OCI-LY7 (cell line): Measurements from ENCODE around the gene PPP1R14C. TPM values are rescaled to one million over a fixed set of nuclear protein-coding genes. Genes with fewer than 3 reads are reported as not detected.

ENCODE experiments used
- BruUV-seq: library from RNA; stranded (reverse); fragments of 400-500 nt; replicated peaks from 2 replicates; lab custom pipeline; 2021; lab: Mats Ljungman, UMichigan
- CTCF ChIA-PET: fragments of 300-600 bp; sonication (Branson Sonifier 250); formaldehyde crosslinking; loops from one replicate; lab custom pipeline; 2022; ENCODE audit warnings: antibody characterized with exemption; ENCODE audit not compliant: unreplicated experiment; lab: Charles Lee
- POLR2A ChIA-PET: fragments of 300-600 bp; sonication (Branson Sonifier 250); formaldehyde crosslinking; loops from one replicate; lab custom pipeline; 2022; ENCODE audit warnings: antibody characterized with exemption; lab: Charles Lee
- DNase-seq: peaks from one replicate; pipeline ENCODE4 v3.0.0-alpha.2; 2015; ENCODE audit warnings: low spot score
- H2AFZ ChIP-seq: fragments of 200-600 bp; sonication (generic), shearing (Covaris generic); 2 replicates; pipeline ENCODE4 v1.6.1; 2014; ENCODE audit warnings: mild to moderate bottlenecking, antibody characterized with exemption, low read length, moderate library complexity
- H3K27ac ChIP-seq: fragments of 200-600 bp; sonication (generic); 2 replicates; pipeline ENCODE4 v1.5.1; 2014; ENCODE audit warnings: mixed run types, low read depth, mild to moderate bottlenecking, moderate library complexity, low read length, inconsistent platforms; ENCODE audit not compliant: poor library complexity, severe bottlenecking
- H3K36me3 ChIP-seq: fragments of 200-600 bp; sonication (generic); 2 replicates; pipeline ENCODE4 v1.6.1; 2014; ENCODE audit warnings: mild to moderate bottlenecking, antibody characterized with exemption, low read length, moderate library complexity, mixed read lengths; ENCODE audit not compliant: insufficient read depth
- H3K4me1 ChIP-seq: fragments of 200-600 bp; sonication (generic); 2 replicates; pipeline ENCODE4 v1.5.1; 2014; ENCODE audit warnings: mild to moderate bottlenecking, low read length; ENCODE audit not compliant: insufficient read depth, poor library complexity, severe bottlenecking
- H3K4me2 ChIP-seq: fragments of 200-600 bp; sonication (generic); 2 replicates; pipeline ENCODE4 v1.6.1; 2014; ENCODE audit warnings: mild to moderate bottlenecking, low read length
- H3K4me3 ChIP-seq: fragments of 200-600 bp; sonication (generic); 2 replicates; pipeline ENCODE4 v1.5.1; 2014; ENCODE audit warnings: mild to moderate bottlenecking, low read depth, low read length; ENCODE audit not compliant: poor library complexity, severe bottlenecking
- H3K79me2 ChIP-seq: fragments of 200-600 bp; sonication (generic); 2 replicates; pipeline ENCODE4 v1.6.1; 2016; ENCODE audit warnings: low read depth, mild to moderate bottlenecking, low read length, moderate library complexity, mixed read lengths; ENCODE audit not compliant: insufficient read depth
- H3K9me2 ChIP-seq: fragments of 200-600 bp; sonication (generic); 2 replicates; pipeline ENCODE4 v1.6.1; 2016; ENCODE audit warnings: mild to moderate bottlenecking, low read length, mixed read lengths; ENCODE audit not compliant: insufficient read depth
- H3K9me3 ChIP-seq: fragments of 200-600 bp; sonication (generic); 2 replicates; pipeline ENCODE4 v1.6.1; 2014; ENCODE audit warnings: mild to moderate bottlenecking, mixed run types, low read length, mixed read lengths
- H4K20me1 ChIP-seq: fragments of 200-600 bp; sonication (generic); 2 replicates; pipeline ENCODE4 v1.6.1; 2014; ENCODE audit warnings: mild to moderate bottlenecking, antibody characterized with exemption, low read length, moderate library complexity, mixed read lengths; ENCODE audit not compliant: insufficient read depth
- EZH2phosphoT487 ChIP-seq: fragments of 200-600 bp; sonication (generic); IDR thresholded peaks from 2 replicates; pipeline ENCODE4 v1.6.1; 2018; ENCODE audit warnings: low read depth, borderline replicate concordance, mild to moderate bottlenecking, mixed run types, antibody characterized with exemption, low read length, moderate library complexity, mixed read lengths
- intact Hi-C: fragments of 100-400 bp; cut with micrococcal nuclease; formaldehyde crosslinking; loops from one replicate; pipeline ENCODE4 v1.10.0; 2022; ENCODE audit not compliant: unreplicated experiment
- total RNA-seq, 2 experiments: library from RNA; depleted of rRNA in 1 of 2; stranded (reverse); fragments of >200 nt in 1 of 2; shearing (Covaris generic) in 1 of 2; gene quantifications; 2 replicates each; pipeline ENCODE4 v1.2.3, GENCODE V29; 2014 to 2022
- TF ChIP-seq, protein P1 (sequence below): fragments of 200-600 bp; sonication (generic); conservative IDR thresholded peaks from 2 replicates; pipeline ENCODE4 v1.5.1; 2014; ENCODE audit warnings: mild to moderate bottlenecking, antibody characterized with exemption, low read length, moderate library complexity, mixed read lengths

Gene PPP1R14C
- total RNA-seq, 2 experiments from 2014 or later: 1.8 TPM; not detected in 1

- H3K79me2 ChIP-seq: no peaks in the 10 kb centered on the region
- intact Hi-C loops: no loop called here
- no peaks in the 10 kb centered on the region for H3K9me3 ChIP-seq
- POLR2A ChIA-PET: no interaction called here
- no TSS peak for BruUV-seq
- H3K4me2 ChIP-seq: no peak overlapping the region
- no peak for DNase-seq
- CTCF ChIA-PET: no interaction called here
- H3K4me1 ChIP-seq: peaks cover 4% of the 10 kb centered on the region
- no peaks in the 10 kb centered on the region for H4K20me1 ChIP-seq
- H3K36me3 ChIP-seq: no peaks in the 10 kb centered on the region
- H3K27ac ChIP-seq: no peak overlapping the region
- no peak overlapping the region for H2AFZ ChIP-seq
- H3K4me3 ChIP-seq: no peak overlapping the region
- TF ChIP-seq, protein P1, sequence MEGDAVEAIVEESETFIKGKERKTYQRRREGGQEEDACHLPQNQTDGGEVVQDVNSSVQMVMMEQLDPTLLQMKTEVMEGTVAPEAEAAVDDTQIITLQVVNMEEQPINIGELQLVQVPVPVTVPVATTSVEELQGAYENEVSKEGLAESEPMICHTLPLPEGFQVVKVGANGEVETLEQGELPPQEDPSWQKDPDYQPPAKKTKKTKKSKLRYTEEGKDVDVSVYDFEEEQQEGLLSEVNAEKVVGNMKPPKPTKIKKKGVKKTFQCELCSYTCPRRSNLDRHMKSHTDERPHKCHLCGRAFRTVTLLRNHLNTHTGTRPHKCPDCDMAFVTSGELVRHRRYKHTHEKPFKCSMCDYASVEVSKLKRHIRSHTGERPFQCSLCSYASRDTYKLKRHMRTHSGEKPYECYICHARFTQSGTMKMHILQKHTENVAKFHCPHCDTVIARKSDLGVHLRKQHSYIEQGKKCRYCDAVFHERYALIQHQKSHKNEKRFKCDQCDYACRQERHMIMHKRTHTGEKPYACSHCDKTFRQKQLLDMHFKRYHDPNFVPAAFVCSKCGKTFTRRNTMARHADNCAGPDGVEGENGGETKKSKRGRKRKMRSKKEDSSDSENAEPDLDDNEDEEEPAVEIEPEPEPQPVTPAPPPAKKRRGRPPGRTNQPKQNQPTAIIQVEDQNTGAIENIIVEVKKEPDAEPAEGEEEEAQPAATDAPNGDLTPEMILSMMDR: no peak
- no peak for TF ChIP-seq EZH2phosphoT487
- no peaks in the 10 kb centered on the region for H3K9me2 ChIP-seq
These were observed 57.7 kb downstream of the PPP1R14C start for GRCh38 chr6:150200428-150201100.

- H3K4me1 ChIP-seq: peaks cover under 1% of the 10 kb centered on the region
- CTCF ChIA-PET: no interaction called here
- no peak for DNase-seq
- intact Hi-C loops: no loop called here
- no peaks in the 10 kb centered on the region for H3K36me3 ChIP-seq
- POLR2A ChIA-PET: interaction anchor here (1.0 kb wide), 1 partner anchor 15 kb away, joined by 3 read pairs; no protein-coding TSS in a partner anchor
- no peaks in the 10 kb centered on the region for H3K79me2 ChIP-seq
- no peaks in the 10 kb centered on the region for H3K9me2 ChIP-seq
- no peak overlapping the region for H3K4me2 ChIP-seq
- no peak for TF ChIP-seq EZH2phosphoT487
- TF ChIP-seq, protein P1: no peak
- H2AFZ ChIP-seq: no peak overlapping the region
- H3K9me3 ChIP-seq: no peaks in the 10 kb centered on the region
- H4K20me1 ChIP-seq: no peaks in the 10 kb centered on the region
- H3K27ac ChIP-seq: no peak overlapping the region
- no TSS peak for BruUV-seq
- H3K4me3 ChIP-seq: no peak overlapping the region
These were observed 58.4 kb downstream of the PPP1R14C start for GRCh38 chr6:150201285-150201684.

- ChIA-PET POLR2A (interaction anchor here (1.0 kb wide), 1 partner anchor 15 kb away, joined by 3 read pairs; no protein-coding TSS in a partner anchor), CTCF (no interaction called here)
- no peak for TF ChIP-seq EZH2phosphoT487
- TF ChIP-seq, protein P1: no peak
- H3K9me2 ChIP-seq: no peaks in the 10 kb centered on the region
- BruUV-seq: no TSS peak
- no peak overlapping the region for H3K4me2 ChIP-seq
- no peak overlapping the region for H3K27ac ChIP-seq
- no peaks in the 10 kb centered on the region for H3K4me1 ChIP-seq
- no peak overlapping the region for H3K4me3 ChIP-seq
- no peaks in the 10 kb centered on the region for H3K36me3 ChIP-seq
- H3K79me2 ChIP-seq: no peaks in the 10 kb centered on the region
- no peak for DNase-seq
- H2AFZ ChIP-seq: no peak overlapping the region
- intact Hi-C loops: no loop called here
- H4K20me1 ChIP-seq: no peaks in the 10 kb centered on the region
- H3K9me3 ChIP-seq: no peaks in the 10 kb centered on the region
These were observed 59.0 kb downstream of the PPP1R14C start for GRCh38 chr6:150201772-150202329.
